GM19372 (cell line): ENCODE data around the gene ZSCAN22.
"Not testable (repeated sequence)": the region's sequence is repeated elsewhere in the genome, so short reads cannot be mapped to it uniquely, and the experiment has no call there.

Experiments used
- ATAC-seq: cut with Tn5 transposase; IDR thresholded peaks from one replicate; pipeline ENCODE4 v1.9.1; 2021; ENCODE audit warnings: mild to moderate bottlenecking, low read depth, moderate library complexity; ENCODE audit not compliant: unreplicated experiment

ZSCAN22 gene

DNA sequence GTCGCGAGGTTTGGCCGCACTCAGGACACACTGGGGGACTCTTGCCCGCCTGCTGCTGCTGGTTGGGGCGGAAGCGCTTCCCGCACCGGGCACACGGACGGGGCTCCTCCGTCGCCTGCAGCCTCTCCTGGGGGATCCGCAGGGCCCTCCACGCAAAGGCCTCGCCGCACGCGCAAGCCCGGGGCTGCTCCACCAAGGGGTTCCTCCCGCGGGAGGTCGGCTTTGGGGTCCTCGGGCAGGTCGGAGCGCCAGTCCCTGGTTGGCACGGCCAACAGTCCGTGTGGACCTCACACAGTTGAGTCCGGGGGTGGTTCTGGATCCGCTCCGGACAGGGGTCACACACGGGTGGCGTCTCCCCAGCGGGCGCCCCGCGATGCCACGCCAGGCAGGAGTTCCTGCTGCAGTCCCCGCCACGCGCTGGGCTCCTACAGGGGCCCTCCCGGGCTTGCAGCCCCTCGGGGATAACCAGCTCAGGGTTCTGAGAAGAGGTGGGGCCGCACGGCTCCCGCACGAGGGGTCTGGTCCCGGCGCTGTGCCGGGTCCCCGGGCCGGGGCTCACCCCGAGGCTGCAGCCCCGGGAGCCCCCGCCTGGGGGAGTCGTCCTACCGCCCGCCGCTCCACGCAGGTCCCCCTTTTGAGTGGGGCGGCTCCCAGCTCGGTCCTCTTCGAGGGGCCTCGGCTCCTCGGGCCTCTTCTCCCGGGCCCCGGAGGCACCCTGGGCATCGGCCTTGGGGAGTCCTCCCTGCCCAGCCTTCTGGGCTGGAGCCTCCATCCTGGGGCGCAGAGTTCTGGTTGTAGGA, 42.0 kb downstream of the ZSCAN22 start:
- no peak for ATAC-seq

DNA sequence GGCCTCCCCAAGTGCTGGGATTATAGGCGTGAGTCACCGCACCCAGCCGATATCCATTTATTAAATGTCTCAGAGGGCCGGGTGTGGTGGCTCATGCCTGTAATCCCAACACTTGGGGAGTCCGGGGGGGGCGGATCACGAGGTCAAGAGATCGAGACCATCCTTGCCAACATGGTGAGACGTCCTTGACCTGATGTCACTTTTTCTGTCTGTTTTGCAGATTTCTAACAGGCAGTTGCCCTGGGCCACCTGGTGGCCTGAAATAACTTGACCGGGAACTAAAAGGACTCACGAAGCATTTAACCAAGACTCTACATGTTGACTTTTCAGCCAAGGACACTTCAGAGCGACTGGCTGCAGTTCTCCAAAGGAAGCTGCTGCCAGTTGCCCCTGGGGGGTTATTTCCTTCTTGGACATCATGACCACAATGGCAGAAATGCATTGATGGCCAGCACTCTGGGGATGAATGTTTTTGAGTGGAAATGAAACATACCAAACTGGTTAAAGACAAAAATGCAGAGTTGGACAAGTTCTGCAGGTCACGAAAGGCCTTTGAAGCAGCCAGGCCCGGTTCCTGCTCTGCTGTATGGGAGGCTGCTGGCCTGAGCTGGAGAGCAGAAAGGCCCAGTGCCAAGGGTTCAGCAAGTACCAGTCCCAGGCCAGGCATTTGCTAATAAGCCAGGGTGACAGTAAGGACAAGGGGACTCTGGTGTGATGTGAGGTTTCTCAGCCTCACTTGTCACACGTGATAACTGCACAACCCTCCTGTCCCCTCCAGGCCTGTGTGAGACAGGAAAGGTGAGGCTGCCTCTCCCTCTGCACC, 45.7 kb downstream of the ZSCAN22 start:
- ATAC-seq = no peak

DNA sequence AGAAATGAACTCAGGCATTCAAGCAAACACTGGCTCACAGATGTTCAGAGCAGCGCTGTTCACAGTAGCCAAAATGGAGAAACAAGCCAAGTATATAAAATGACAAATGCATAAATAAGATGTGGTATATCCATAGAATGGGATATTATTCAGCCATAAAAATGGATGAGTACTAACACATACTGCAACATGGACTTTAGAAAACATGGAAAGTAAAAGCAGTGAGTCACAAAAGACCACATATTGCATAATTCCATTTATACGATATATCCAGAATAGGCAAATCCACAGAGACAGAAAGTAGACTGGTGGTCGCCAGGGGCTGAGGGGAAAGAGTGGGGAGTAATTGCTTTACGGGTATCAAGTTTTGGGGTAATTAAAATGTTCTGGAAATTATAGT, 47.4 kb downstream of the ZSCAN22 start:
- ATAC-seq = no peak

DNA sequence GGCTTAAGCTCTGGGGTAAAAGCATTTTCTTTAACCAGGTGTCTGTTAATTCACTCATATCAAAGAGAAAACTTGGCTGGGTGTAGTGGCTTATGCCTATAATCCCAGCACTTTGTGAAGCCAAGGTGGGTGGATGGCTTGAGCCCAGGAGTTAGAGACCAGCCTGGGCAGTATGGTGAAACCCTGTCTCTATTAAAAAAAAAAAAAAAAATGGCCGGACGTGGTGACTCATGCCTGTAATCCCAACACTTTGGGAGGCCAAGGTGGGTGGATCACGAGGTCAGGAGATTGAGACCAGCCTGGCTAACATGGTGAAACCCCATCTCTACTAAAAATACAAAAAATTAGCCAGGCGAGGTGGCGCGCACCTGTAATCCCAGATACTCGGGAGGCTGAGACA, 49.9 kb downstream of the ZSCAN22 start:
- ATAC-seq = not testable (repeated sequence)

DNA sequence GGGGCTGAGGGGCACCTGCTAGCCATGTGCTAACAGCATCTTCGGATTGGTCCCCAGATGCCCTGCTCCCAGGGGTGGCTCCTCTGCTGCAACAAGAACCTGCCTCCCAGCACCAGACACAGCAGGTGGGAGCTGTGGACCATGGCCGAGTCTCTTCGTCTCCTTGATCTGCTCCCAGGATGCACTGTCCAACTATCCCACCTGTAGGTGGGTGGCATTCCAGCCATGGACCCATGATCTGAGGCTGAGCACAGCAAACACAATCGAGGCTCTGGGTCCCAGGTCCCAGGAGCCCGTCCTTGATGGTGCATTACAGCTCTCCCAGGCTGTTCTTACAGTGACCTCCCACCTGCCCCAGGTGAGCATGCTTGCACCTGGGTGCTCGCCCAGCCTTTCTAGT, 52.5 kb downstream of the ZSCAN22 start:
- no peak for ATAC-seq

DNA sequence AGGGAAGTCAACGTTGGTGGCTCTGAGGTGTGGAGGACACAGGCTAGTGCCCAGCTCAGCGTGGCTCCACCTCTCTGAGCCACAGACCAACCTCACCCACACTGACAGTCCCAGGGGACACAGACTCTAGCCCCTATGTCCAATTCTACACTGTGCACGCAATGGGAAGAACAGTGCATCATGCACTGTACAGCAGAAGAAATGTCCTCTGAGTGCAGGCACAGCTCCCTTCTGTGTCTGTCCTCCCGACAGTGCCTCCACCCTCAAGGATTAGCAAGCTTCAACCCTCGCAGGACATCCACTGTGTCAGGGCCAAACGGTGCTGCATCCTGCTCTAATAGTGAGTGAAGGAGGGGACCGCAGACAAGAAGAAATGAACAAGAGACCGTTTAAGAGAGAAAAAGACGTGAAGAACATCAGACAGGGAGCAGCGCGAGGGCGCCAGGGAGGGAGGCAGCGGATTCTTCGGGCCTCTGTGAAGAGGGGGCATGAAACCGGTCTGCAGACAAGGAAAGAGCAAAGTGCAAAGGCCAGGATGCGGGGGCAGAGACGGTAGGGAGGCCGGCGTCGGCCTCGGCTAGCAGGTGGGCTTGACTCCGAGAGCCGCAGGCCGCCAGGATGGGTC, 53.4 kb downstream of the ZSCAN22 start:
- ATAC-seq = no peak

DNA sequence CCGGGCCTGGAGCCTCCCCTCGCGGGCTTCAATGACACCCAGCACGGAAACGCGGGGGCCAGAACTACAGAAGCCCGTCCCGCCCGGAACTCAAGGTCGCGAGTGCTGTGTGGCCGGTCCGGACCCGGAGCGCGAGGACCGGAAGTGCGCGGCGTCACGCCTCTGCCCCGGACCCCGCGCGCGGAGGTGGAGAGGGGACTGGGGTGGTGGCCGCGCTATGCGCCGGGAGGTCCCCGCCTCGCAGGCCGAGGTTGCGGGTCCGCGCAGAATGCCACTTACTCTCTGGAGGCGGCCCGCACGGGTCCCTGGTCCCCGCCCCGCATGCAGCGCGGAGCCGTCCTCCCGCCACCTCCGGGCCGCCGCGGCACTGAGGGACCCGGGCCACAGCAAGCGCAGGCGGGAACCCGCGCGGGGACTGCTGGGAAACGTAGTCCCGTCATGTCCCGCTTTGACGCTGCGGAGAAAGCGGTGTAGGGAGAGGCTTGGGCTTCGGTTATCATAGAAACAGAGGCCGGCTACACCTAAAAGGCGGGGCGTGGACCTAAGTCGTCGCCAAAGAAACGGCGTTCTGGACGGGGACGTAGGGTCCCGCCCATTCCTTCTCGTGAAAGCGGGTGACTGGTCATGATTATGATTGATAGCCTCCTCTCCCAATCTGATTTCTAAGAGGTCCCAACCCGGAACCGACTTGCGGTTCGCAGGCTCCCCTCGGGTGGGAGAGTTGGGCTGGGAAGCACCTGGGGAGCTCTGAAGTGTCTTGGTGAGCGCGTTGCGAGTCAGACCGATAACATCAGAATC, 54.1 kb downstream of the ZSCAN22 start, which contains the start of gene ZNF837:
Gene ZNF837 (minus strand): TSS at position 369 of the 798 bp plus-strand sequence. CDS start 11,698 bp downstream, outside the sequence.
- ATAC-seq = peak; percentile 86

DNA sequence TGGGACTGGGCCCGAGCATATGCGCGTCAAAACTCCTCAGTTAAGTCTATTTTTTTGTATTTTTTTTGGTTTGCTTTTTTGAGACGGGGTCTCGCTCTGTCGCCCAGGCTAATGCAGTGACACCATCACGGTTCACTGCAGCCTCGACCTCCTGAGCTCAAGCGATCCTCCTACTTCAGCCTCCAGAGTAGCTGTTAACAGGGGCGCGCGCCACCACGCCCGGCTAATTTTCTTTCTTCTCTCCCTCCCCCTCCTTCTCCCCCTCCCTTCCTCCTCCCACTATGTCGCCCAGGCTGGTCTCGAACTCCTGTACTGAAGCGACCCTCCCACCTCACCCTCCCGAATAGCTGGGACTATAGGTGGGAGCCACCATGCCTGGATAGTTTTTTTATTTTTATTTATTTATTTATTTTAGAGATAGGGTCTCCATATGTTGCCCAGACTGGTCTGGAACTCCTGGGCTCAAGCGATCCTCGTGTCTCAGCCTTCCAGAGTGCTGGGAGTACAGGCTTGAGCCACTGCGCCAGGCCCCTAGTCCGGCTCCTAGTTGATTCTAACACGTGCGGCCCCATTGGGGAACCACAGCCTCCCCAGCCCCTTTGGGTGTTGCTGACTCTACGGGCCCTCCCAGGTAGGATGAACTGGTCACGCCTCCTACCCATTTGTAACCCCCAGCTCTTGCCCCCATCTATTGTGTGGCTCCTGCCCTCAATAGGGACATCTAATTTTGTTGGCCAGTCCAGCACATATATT, 54.8 kb downstream of the ZSCAN22 start:
- no peak for ATAC-seq

DNA sequence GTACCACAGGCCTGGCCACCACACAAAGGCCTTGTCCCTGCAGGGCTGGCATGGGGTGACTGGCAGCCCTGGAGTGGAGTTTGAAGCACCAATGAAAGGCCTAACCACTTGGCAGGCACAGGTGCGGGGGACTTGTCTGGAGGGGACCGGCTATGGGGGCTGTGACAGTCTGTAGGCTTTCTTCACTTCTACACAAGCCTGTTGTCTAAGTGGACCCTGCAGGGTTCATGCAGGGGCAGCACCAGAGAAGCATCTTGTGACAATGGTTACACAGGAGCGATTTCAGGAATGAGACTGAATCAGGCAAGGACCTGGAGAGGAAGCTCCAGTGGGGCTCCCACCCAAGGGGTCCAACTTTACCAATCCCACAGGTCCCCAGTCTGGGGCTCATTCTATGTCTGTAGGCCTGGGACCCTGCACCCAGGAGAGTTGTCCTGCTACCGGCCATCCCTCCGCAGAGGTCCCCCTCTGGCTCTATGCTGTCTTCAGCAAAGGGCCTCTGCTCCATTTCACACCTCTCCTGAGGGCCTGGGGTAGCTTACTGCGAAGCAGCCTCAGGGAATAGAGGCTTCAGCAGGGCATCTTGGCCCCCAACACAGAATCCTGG, 56.3 kb downstream of the ZSCAN22 start:
- no peak for ATAC-seq

DNA sequence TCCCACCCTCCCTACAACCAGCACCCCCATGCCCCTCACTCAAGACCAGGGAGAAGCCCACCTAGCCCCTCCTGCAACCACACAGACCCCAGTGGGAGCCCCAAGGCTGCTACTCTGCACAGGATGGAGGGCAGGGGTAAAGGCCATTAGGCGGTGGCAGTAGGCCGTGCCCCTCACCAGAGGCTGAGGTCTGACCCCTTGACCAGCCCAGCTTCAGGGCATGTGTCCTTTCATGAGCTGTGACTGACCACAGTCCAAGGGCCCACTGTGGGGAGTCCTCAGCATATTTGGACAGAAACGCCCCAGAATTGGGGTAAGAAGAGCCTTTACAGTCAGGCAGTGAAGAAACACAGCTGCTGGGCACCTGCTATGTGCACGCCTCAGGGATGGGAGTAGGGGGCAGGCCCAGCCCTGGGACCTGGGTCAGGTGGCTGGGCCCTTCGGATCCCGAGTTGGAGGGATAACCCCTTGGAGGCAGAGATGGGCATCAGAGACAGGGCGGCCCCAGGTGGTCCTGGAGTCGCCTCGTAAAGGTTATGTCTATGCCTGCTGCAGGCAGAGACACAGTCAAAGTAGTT, 58.6 kb downstream of the ZSCAN22 start:
- no peak for ATAC-seq

DNA sequence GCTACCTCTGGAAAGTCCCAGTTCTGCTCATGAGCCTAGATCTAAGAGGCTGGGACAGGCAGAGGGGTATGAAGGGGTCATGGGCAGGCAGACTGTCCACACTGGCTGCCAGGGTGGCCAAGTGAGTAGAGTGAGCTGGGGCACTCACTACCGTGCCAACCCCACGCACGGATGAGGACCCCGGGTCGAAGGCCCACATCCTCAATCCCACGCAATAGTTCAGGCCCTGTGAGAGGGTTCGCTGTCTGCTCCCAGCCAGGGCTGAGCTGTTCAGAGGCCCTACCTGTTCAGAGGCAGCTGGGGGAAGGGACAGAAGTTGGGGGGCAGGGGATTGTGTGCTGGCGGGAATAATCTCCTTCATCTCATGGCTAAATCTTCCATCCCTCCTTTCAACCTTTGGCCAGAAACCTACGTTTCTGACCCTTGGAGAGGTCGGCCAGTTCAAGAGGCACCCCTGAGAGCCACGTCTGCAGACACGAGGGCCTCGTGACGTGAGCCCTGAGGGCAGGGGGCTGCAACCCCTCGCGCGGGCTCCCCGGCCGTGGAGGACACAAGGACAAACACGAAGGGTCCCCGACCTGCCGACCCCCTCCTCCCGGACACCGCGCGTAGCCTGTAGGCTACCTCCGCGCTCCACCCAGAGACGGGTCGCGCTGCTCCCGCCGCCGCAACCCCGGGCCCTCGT, 59.2 kb downstream of the ZSCAN22 start:
- no peak for ATAC-seq

DNA sequence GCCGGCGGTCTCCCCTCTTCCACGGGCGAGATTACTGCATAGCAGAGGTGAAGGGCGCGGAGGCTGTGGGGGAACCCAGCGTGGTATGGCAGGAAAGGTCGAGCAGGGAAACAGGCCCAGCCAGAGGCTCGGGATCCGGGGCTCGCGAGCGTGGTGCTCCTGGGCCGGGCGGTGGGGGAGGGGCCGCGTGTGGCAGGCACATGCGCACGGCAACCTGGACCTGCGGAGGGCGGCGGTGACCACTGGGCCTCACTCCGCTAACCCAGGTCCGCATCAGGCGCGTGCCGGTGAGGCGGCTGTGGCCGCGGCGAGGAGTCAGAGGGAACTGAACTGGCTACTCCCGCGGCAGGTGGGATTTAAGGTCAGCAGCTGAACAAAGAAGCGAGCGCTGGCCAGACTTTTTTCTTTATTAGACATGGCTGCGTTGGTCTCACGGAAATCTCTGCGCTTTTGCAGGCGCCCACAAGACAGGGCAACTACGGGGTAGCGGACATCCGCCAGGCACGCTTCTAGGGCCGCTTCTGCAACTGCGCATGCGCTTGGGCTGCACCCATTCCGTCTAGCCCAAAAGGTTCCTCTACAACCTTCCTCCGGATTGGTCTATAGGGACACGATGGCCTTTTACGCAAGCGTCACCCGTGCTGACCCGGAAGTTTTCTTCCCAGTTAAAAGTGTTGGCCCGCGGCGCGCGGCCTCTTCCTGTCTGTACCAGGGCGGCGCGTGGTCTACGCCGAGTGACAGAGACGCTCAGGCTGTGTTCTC, 60.0 kb downstream of the ZSCAN22 start, which contains the start of gene RPS5:
Gene RPS5 (plus strand): TSS at position 694 of the 762 bp plus-strand sequence. CDS start 869 bp downstream, outside the sequence.
- peak; percentile 81 for ATAC-seq

DNA sequence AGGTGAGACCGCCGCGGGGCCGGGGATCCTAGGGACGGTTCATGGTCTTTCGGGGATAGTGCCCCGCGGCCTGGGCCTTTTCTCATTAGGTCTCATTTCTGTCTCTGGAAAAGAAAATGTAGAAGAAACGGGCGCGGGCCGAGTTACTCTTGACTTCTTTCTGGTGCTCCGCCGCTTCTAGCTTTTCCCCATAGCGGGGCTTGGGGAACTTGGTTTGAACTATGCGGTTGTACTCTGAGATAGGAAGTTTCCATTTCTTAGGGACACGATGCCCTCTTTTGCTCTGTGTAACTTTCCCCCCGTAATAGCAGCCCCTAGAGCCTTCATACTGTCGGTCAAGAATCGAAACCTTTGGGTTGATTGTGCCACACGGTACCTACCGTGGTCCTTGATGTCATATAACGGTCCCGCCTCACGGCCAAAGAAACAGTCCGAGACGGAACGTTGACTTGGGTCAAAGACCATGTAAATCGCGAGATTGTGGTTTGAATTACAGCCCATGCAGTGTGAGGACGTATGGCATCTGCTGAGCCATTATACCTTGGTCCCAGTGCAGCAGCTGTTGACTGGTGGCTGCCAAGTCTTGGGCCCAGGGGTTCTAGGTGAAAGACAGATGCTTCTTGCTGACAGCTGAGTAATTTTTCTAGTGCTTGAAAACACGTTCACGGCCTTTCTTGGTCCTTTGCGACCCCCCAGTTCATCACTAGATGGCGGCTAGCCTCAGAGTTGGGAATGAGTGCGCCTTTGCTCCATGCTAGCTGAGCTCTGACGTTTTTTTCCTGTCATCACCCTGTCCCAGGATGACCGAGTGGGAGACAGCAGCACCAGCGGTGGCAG, 60.8 kb downstream of the ZSCAN22 start:
- ATAC-seq = no peak

DNA sequence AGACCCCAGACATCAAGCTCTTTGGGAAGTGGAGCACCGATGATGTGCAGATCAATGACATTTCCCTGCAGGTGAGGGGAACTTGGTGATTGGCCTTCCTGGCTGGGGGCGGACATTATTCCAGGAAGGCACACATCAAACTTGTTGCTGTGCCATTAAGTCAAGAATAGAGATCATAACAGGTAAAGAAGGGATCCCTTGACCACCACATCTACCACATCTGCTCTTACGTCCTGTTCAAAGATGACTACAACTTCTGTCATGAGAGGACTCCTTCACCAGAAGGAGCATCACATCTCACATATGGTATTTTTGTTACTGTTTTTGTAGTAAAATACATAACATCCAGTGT, 61.4 kb downstream of the ZSCAN22 start:
- ATAC-seq = no peak
